HT-29 (cell line): Measurements from ENCODE around the gene TTYH2. TPM values are rescaled to one million over a fixed set of nuclear protein-coding genes. Genes with fewer than 3 reads are reported as not detected.

Experiments
- DNase-seq: peaks from one replicate; pipeline ENCODE4 v3.0.0-alpha.2; 2015; ENCODE audit warnings: low spot score
- total RNA-seq: library from RNA; depleted of rRNA; stranded (reverse); fragments of >200 nt; shearing (Covaris generic); gene quantifications from 2 replicates; pipeline ENCODE4 v1.2.3, GENCODE V29; 2014; rRNA removed

The TTYH2 gene
- total RNA-seq, 1 experiment from 2014 or later: 0.33 TPM

DNA sequence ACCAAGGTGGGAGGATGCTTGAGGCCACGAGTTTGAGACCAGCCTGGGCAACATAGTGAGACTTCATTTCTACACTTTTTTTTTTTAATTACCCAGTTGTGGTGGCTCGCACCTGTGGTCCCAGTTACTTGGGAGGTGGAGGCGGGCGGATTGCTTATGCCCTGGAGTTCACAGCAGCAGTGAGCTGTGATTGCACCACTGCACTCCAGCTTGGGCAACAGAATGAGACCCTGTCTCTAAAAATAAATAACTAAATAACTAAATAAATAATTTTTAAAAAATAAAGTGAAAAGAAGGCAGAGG is 70.0 kb downstream of the TTYH2 start:
- no peak for DNase-seq

DNA sequence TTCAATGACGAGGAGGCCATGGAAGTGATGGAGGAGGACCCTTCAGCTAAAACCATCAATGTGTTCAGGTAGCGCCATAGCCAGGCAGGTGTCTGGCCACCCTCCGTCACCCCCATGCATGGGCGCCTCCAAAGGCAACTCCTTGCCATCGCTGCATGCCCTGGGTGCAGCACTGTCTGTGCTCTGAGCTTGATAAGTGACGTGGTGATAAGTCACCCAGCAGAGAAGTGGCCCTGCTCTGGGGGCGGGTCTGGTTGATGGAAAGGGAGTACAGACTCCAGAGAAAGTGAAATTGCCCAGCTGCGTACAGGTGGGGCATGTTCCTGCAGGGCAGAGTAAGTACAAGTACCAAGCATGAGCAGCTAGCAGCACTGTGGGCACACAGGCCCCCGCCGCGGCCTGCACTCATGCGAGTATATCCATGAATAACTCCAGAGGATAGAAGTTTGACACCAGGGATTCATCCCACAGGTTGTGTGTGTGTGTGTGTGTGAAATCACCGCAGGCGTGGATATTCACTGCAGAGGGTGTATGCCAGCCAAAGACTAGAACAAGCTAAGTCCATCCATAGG is 73.7 kb downstream of the TTYH2 start:
- DNase-seq: no peak

DNA sequence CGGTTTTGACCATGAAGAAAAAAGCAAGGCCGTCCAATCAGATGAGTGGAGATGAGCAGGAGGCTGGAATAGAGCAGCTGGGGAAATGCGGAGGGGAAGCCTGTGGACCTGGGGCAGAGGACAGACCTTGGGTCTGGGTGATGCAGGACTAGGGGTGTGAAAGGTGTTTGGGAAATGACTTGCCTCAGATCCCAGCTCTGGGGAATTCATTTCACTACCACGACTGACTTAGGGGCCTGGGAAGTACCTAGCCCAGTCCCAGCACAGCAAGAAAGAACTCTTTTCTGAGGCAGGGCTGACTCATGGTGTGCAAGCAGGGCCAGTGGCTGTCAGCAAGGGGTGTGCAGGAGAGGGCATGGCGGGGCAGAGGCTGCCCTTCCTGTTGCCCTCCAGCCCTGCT is 75.4 kb downstream of the TTYH2 start:
- DNase-seq: no peak

DNA sequence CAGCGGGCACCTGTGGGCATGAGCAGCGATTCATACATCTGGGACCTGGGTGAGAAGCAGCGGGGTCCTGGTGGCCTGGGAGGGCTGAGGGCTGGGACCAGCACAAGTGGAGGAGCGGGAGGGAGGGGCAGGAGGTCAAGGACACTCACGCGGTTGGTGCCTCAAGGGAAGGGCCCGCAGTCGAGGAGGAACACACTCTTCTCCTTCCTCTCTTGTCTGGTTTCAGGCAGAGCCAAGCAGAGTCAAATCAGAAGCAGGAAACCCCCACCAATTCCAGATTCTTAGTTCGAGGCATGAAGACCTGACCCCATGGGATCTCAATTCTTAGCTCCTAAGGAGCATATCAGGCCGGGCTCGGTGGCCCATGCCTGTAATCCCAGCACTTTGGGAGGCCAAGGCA is 76.3 kb downstream of the TTYH2 start:
- no peak for DNase-seq

DNA sequence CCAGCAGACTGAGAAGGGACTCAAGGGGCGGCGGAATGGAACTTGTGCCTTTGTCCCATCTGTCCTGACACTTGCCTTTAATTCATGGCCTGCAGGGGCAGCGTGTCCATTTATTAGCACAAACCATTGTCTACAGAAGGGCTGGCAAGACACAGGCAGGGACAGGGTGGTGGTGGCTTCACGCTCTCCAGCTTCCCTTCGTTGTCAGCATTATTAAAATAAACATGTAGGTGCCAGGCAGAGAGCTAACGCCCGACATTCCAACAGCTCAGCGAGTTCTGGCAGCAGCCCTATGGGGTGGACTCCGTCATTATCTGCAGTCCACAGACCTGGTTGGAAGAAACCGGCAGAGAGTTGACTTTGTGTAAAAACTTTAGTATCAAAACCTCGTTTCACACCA is 77.0 kb downstream of the TTYH2 start:
- DNase-seq: no peak

DNA sequence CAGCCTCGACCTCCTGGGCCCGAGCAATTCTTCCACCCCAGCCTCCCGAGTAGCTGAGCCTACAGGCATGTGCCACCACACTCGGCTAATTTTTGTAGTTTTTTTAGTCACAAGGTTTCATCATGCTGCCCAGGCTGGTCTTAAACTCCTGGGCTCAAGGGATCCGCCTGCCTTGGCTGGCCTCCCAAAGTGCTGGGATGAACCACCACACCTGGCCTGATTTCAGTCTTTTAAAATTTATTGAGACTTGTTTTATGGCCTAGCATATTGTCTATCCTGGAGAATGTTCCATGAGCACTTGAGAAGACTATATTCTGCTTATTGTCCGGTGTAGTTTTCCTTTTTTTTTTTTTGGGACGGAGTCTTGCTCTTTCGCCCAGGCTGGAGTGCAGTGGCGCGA is 79.1 kb downstream of the TTYH2 start:
- DNase-seq: no peak

DNA sequence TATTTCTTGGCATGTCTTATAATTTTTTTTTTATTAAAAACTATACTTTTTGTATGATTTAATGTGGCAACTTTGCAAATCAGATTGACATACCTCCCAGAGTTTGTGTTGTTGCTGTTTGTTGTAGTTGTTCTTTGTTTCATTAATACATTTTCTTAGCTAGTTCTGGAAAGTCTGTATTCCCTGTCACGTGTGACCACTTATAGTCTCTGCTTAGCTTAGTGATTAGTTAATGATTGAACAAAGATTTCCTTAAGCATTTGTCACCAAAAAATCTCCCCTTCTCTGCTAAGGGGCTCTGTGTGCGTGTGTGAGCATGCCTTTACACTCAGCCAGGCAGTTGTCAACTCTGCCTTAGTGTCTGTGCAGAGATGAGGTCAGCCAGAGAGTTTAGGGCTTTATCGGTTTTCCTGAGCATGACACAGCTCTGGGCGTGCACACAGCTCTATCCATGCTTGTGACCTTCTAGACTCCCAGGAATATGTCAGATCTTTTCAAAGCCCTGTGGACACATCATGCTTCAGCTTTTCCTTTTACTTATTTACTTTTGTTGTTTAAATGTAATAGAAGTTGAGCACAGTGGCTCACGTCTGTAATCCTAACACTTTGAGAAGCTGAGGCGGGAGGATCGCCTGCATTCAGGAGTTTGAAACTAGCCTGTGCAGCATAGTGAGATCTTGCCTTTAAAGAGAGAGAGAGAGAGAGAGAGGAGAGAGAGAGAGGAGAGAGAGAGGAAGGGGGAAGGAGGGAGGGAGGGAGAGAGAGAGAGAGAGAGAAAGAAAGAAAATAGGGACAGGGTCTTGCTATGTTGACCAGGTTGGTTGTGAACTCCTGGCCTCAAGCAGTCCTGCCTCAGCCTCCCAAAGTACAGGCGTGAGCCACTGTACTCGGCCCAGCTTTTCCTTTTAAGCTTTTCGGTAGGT is 82.5 kb downstream of the TTYH2 start:
- no peak for DNase-seq

DNA sequence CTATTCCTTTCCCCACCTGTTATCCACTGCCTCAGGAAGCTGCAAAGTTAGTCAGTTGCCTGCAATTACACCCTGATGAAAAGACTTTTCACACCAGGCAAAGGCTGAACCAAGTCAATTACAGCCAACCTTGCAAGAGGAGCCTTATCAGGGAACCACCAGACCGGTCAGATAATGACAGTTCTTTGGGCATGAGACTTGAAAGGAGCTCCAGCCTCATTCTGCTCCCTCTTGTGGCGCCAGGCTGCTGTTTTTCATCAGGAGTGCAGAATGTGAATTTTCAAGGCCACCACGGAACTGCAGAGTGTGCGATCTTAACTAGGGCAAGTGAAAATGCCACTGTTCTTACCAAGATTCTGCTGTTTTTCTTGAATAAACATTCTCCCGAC is 83.2 kb downstream of the TTYH2 start:
- DNase-seq: peak; percentile 58

DNA sequence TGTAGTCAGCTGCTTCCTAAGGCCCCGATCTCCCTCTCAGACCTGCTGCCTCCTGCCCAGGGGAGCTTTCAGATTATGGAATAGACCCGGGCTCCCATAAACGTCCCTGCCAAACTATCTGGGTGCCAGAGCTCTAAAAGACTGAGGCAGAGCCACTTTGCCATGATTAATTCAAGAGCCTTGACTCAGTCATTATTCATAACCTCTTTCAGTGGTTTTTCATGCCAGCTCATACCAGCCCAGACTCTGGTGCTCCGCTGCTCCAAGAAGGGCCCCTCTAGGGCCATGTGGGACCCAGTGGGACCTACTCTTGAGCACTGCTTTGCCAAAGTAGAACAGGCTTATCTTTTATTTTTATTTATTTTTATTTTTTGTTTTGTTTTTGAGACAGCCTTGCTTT is 84.6 kb downstream of the TTYH2 start:
- DNase-seq: no peak

DNA sequence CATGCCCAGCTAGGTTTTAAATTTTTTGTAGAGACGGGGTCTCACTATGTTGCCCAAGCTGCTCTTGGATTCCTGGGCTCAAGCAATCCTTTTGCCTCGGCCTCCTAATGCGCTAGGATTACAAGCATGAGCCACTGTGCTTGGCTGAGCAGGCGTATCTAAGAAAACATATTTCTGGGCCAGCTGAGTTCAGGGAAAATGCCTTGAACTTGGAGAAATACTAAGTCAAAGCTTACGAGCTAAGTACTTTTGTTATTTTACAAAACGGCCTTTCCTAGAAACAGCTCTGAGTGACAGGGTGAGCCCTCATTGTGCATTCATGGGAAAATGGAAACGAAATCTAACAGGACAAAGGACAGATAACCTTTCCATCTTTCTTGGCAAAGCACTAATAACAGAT is 85.4 kb downstream of the TTYH2 start:
- no peak for DNase-seq

DNA sequence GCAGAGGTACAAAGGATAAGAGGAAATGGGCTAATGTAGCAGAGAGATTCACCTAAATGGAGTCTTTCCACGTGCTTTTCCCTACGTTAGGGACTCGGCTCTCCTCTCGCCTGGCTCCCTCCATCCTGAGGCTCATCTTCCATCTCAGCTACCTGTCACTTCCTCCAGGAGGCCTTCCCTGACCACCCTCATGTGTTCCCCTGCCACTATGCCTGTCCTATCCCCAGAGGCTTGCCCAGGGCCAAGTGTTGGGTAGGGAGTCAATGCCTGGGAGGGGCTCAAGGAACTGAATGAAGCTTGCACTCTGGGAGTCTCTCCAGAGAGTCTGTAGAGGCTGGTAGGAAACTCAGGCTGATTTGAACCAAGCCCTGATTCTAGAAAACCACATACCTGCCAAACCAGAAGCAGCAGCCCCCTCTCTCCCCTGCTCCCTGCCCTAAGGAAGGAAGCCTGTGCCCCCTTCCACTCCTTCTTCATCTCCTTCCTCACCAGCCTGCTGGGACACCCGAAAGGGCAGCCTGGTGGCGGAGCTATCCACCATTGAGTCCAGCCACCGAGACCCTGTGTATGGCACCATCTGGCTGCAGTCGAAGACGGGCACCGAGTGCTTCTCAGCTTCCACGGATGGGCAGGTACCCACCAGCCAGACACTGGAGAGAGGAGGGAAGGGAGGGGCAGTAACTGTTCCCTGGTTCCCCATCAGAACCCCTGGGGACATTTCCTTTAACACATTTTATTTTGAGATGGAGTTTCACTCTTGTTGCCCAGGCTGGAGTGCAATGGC is 86.0 kb downstream of the TTYH2 start:
- no peak for DNase-seq

DNA sequence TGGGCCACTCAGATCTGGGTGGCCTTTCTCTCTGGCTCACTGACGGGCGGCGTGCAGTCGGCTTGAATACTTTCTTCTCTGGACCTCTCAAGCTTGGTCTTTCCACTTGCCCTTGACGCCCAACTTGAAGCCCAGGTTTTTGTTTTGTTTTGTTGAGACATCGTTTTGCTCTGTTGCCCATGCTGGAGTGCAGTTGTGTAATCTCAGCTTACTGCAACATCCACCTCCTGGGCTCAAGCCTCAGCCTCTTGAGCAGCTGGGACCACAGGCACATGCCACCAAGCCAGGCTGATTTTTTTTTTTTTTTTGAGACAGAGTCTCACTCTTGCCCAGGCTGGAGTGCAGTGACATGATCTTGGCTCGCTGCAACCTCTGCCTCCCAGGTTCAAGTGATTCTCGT is 89.9 kb downstream of the TTYH2 start:
- no peak for DNase-seq

DNA sequence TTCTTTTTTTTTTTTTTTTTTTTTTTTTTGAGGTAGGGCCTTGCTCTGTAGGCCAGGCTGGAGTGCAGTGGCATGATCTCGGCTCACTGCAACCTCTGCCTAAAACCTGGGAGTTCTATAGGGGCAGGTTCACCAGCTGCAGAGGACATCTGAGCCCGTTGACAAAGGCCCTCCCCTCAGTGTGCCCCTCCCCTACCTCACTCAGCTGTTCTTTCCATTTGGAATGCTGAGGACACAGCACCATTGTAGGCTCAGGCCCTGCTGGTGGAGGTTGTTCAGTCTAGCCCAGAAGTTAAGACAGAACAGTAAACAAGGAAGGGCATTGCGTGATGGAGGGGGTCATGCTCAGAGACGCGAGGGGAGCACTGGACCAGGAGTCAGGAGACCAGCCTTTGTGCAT is 90.8 kb downstream of the TTYH2 start:
- no peak for DNase-seq

DNA sequence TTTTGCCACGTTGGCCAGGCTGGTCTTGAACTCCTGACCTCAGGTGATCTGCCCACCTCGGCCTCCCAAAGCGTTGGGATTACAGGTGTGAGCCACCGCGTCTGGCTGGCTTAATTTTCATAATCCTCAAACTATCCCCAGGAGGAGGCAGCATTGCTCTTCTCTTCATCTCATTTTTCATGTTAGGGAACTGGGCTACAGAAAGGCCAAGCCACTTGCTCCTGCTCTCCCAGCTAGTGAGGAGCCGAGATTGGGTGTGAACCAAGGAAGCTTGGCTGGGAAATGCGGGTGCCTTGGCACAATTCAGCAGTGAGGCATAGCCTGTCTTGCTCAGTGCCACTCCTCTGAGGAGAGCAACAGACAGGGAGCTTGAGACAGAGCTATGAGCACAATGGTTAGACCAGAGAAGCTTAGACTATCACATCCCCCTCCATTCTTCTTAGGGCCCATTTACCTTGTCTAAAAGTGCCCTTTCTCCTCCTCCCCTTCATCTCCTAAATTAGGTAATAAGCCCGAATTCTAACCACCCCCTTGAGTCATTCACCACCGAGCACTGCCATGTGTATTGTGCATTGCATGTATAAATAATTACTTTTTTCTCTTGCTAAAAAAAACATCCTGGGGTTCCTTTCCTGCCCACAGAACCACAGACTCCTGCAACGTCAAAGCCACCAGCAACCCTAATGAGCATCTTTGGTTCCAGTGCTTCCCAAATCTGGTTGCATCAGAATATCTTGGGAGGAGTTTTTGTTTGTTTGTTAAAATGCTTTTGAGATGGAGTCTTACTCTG is 92.7 kb downstream of the TTYH2 start:
- DNase-seq: peak; percentile 21

DNA sequence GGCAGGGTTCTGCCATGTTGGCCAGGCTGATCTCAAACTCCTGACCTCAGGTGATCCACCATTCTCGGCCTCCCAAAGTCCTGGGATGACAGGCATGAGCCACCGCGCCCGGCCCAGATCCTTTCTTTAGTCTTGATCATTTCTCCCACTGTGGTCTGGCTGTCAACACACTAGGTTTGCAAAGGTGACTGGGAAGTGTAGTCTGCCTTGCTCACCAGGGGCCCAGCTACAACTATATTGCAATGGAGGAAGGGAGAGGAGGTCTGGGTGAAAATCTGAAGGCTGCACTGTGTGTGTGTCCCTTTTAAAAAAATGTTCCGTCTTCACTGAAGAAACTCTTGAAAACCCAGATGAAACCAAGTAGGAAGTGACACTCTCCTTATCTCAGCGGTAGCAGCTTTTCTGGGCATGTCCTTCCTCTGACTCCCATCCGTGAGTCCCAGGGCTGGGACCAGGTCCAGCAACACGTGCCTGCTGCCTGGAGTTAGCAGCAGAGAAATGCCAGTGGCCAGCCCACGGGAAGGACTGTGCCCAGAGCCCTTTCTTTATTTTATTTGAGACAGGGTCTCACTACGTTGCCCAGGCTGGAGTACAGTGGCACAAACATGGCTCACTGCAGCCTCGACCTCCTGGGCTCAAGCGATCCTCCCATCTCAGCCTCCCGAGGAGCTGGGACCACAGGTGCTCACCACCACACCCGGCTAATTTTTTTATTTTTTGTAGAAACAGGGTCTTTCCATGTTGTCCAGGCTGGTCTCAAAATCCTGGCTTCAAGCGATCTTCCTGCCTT is 94.8 kb downstream of the TTYH2 start:
- no peak for DNase-seq

DNA sequence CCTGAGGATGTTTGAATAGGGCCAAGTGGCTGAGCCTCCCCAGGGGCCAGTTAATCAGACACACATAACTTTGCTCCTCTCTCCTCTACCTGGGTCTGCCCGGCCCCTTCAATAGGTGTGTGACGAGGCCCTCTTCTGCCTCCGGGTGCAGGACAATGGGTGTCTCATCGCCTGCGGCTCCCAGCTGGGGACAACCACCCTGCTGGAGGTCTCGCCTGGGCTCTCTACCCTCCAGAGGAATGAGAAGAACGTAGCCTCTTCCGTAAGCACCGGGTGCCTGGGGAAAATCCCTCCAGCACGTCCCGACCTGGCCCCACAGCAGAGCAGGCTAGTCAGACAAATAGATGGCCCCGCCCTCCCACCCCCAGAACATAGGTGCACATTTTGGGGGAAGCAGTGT is 96.5 kb downstream of the TTYH2 start:
- no peak for DNase-seq

Other genes starting within 250 kb of the TTYH2 start
- gene RPL38, start 9.9 kb upstream of the TTYH2 start, total RNA-seq: 1,500 and 1,729 TPM in 2 replicates
- gene DNAI2, start 60.7 kb downstream of the TTYH2 start, total RNA-seq: not detected in 2 replicates
- gene KIF19, start 112.7 kb downstream of the TTYH2 start, total RNA-seq: 2.4 and 2.5 TPM in 2 replicates
- gene BTBD17, start 148.3 kb downstream of the TTYH2 start, total RNA-seq: 0.10 and 0.44 TPM in 2 replicates
- gene GPR142, start 153.9 kb downstream of the TTYH2 start, total RNA-seq: 0.15 and 1.3 TPM in 2 replicates
- 145 and 149 TPM in 2 replicates for gene GPRC5C, start 218.5 kb downstream of the TTYH2 start, total RNA-seq